Keratinocyte (primary cell): ENCODE data around the gene MIEN1.

Source experiments
- CTCF ChIP-seq, 3 experiments: IDR thresholded peaks in 1 of 3; conservative IDR thresholded peaks in 1 of 3; optimal IDR thresholded peaks in 1 of 3; 2 replicates in 2 of 3; 3 replicates in 1 of 3; pipeline versions ENCODE3 to v1.5.1; 2011; ENCODE audit warnings: low read length in 3 of 3, mild to moderate bottlenecking in 3 of 3, moderate library complexity in 2 of 3, control low read depth in 1 of 3, inconsistent platforms in 1 of 3; ENCODE audit not compliant: insufficient read depth in 2 of 3; ENCODE audit errors: extremely low read depth in 1 of 3
- EZH2 ChIP-seq: IDR thresholded peaks from one replicate; pipeline ENCODE4 v1.6.1; 2012; ENCODE audit warnings: inconsistent platforms, mild to moderate bottlenecking, low read length, moderate library complexity

- no peak for TF ChIP-seq CTCF (optimal IDR thresholded peaks at IDR 0.05 in 1 of 3, IDR thresholded peaks at IDR 0.05 in 1 of 3, conservative IDR thresholded peaks at IDR 0.05 in 1 of 3; ENCODE audit: extremely low read depth in 1 of 3, insufficient read depth in 2 of 3, low read length in 3 of 3)
- TF ChIP-seq EZH2 = no peak
These were observed 28.9 kb upstream of the MIEN1 start for GRCh38 chr17:39759204-39759603.
